Measurements from ENCODE around the gene RAB28. TPM values are rescaled to one million over a fixed set of nuclear protein-coding genes. Genes with fewer than 3 reads are reported as not detected.

RAB28 gene
- polyA plus RNA-seq, 1 donor (not counting 4 experiments of a cell fraction or from before 2014, with no cell fraction given), result 19.7 TPM

GRCh38 chr4:13516315-13516860 lies 32.2 kb upstream of the RAB28 start:
- Histone ChIP-seq H3K9ac (ENCODE audit: control insufficient read depth, extremely low read depth, insufficient read depth, low read length) (no peak overlapping the region), H3K9me1 (ENCODE audit: control insufficient read depth, extremely low read depth, insufficient read depth, low read length) (no peaks in the 10 kb centered on the region), H3K27ac (ENCODE audit: control insufficient read depth, insufficient read depth, low read length) (no peak overlapping the region), H3K4me1 (ENCODE audit: control insufficient read depth, extremely low read depth, insufficient read depth, low read length) (no peaks in the 10 kb centered on the region), H3K4me2 (ENCODE audit: control insufficient read depth, extremely low read depth, insufficient read depth, low read depth, low read length) (no peak overlapping the region), H3K36me3 (ENCODE audit: control insufficient read depth in 2 of 2, extremely low read depth in 1 of 2, insufficient read depth in 2 of 2, low read length in 2 of 2) (no peaks in the 10 kb centered on the region), H3K27me3 (ENCODE audit: control insufficient read depth, extremely low read depth, insufficient read depth, low read length) (peaks cover 13% of the 10 kb centered on the region), H3K79me2 (ENCODE audit: control insufficient read depth, insufficient read depth, low read length) (no peaks in the 10 kb centered on the region), H3K9me3 (ENCODE audit: control insufficient read depth, low read depth, low read length) (no peaks in the 10 kb centered on the region), H2AFZ (ENCODE audit: control insufficient read depth, low read length) (no peak overlapping the region), H4K20me1 (ENCODE audit: control insufficient read depth, extremely low read depth, insufficient read depth, low read length) (no peaks in the 10 kb centered on the region), H3K4me3 (ENCODE audit: control insufficient read depth in 2 of 3, extremely low read depth in 1 of 3, insufficient read depth in 2 of 3, low read depth in 1 of 3, low read length in 3 of 3) (no peak overlapping the region)
- TF ChIP-seq CTCF (optimal IDR thresholded peaks at IDR 0.05 in 1 of 3, IDR thresholded peaks at IDR 0.05 in 1 of 3, conservative IDR thresholded peaks at IDR 0.05 in 1 of 3; ENCODE audit: extremely low read depth in 1 of 3, insufficient read depth in 2 of 3, low read length in 3 of 3) (no peak), EZH2 (IDR thresholded peaks at IDR 0.05; ENCODE audit: low read length) (no peak)
- DNase-seq (ENCODE audit: low read depth, low spot score), result no peak
- dilution Hi-C loops (cut with MboI; ENCODE audit: extremely low pct_ligation_motif_present, low sequenced_read_pairs), result no loop called here
- no peak for FAIRE-seq

- Histone ChIP-seq H4K20me1 (ENCODE audit: control insufficient read depth, extremely low read depth, insufficient read depth, low read length) (no peaks in the 10 kb centered on the region), H3K79me2 (ENCODE audit: control insufficient read depth, insufficient read depth, low read length) (no peaks in the 10 kb centered on the region), H3K27ac (ENCODE audit: control insufficient read depth, insufficient read depth, low read length) (no peak overlapping the region), H3K9ac (ENCODE audit: control insufficient read depth, extremely low read depth, insufficient read depth, low read length) (no peak overlapping the region), H3K4me1 (ENCODE audit: control insufficient read depth, extremely low read depth, insufficient read depth, low read length) (no peaks in the 10 kb centered on the region), H3K9me3 (ENCODE audit: control insufficient read depth, low read depth, low read length) (no peaks in the 10 kb centered on the region), H3K27me3 (ENCODE audit: control insufficient read depth, extremely low read depth, insufficient read depth, low read length) (peaks cover 7% of the 10 kb centered on the region), H3K36me3 (ENCODE audit: control insufficient read depth in 2 of 2, extremely low read depth in 1 of 2, insufficient read depth in 2 of 2, low read length in 2 of 2) (no peaks in the 10 kb centered on the region), H3K4me2 (ENCODE audit: control insufficient read depth, extremely low read depth, insufficient read depth, low read depth, low read length) (no peak overlapping the region), H3K9me1 (ENCODE audit: control insufficient read depth, extremely low read depth, insufficient read depth, low read length) (no peaks in the 10 kb centered on the region), H3K4me3 (ENCODE audit: control insufficient read depth in 2 of 3, extremely low read depth in 1 of 3, insufficient read depth in 2 of 3, low read depth in 1 of 3, low read length in 3 of 3) (no peak overlapping the region), H2AFZ (ENCODE audit: control insufficient read depth, low read length) (no peak overlapping the region)
- no peak for FAIRE-seq
- dilution Hi-C loops (cut with MboI; ENCODE audit: extremely low pct_ligation_motif_present, low sequenced_read_pairs), result no loop called here
- no peak for TF ChIP-seq CTCF (optimal IDR thresholded peaks at IDR 0.05 in 1 of 3, IDR thresholded peaks at IDR 0.05 in 1 of 3, conservative IDR thresholded peaks at IDR 0.05 in 1 of 3; ENCODE audit: extremely low read depth in 1 of 3, insufficient read depth in 2 of 3, low read length in 3 of 3)
- TF ChIP-seq EZH2 (IDR thresholded peaks at IDR 0.05; ENCODE audit: low read length), result no peak
- no peak for DNase-seq (ENCODE audit: low read depth, low spot score)
Measured at GRCh38 chr4:13515268-13515667, 31.1 kb upstream of the RAB28 start.
